Measurements from ENCODE around the gene MEAK7.

The MEAK7 gene, protein sequence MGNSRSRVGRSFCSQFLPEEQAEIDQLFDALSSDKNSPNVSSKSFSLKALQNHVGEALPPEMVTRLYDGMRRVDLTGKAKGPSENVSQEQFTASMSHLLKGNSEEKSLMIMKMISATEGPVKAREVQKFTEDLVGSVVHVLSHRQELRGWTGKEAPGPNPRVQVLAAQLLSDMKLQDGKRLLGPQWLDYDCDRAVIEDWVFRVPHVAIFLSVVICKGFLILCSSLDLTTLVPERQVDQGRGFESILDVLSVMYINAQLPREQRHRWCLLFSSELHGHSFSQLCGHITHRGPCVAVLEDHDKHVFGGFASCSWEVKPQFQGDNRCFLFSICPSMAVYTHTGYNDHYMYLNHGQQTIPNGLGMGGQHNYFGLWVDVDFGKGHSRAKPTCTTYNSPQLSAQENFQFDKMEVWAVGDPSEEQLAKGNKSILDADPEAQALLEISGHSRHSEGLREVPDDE

GRCh38 chr16:84504420-84505248 is at the start of gene MEAK7:
Gene MEAK7 (minus strand): TSS chr16:84504659. CDS start chr16:84498086, 6,573 bp downstream.
- DNase-seq: no peak

DNA sequence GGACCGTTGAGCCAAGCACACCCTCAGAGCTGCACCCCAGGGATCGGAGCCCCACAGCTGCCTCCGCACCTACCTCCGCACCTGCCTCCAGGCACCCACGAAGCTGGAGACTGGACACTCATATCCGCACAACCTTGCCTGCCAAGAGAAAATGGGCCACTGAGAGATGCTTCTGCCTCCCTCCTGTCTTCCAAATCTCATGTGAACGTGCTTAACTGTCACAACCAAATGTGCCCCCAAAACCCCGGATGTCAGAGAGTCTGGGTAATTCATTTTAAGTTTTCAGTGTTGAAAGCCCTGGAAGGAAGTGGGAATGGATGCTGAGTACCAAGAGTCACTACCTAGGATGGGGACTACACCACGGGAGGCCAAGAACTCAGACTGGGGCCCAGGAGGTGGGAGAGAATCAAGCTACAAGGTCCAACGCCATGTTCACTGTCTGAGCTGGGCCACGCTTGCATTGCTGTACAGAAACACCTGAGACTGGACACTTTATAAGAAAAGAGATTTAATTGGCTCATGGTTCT is 49.5 kb upstream of the MEAK7 start:
- DNase-seq: no peak

- DNase-seq: no peak
These were observed 47.7 kb upstream of the MEAK7 start for GRCh38 chr16:84552135-84552534.

DNA sequence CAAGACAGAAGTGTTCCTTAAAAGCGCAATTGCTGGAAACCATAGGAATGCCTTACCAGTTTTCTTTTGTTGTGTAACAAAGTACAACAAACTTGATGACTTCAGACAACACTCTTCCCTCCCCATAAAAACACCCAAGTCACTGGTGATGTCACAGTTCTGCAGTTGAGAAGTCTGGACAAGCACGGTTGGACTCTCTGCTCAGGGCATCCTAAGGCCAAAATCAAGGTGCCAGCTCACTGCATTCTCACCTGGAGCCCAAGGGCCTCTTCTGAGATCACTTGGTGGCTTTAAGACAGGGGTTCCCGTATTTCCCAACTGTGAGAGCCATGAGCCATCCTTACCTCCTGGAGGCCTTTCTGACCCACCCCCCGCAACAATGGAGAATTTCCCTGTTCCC is 45.6 kb upstream of the MEAK7 start:
- no peak for DNase-seq

DNA sequence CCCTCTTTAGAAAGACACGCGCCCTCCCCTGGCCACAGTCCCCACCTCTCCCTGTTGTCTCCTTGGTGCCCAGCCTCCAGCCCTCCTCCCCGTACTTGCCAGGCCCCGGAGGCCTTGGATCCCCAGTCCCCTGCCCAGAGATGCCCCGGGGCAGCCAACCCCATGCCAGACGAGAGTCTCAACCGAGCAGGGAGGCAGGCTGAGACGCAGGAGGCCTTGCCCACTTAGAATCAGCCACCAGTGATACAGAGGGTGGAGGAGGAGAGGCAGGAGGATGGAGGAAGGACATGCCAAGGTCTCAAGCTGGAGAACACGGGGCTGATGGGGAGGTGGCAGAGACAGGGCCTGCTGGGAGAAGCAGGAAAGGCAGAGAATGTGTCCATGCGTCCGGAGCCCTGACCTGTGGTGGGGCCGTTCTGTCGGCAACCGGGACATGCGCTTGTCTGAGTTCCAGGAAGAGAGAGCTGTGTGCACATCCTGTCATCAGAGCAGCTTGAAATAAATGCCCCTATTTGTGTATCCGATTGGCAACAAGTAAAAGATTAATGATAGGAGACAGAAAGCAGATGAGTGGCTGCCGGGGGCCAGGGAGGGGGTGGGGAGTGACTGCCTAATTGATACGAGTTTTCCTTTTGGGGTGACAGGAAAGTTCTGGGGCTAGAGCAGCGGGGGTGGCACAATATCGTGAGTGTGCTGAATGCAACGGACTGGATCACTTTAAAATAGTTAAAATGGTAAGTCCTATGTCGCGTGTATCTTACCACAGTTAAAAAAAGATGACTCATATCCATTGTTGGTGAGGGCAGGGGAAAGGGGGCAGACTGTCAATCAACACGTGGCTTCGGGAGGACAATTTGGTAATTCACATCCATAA is 44.7 kb upstream of the MEAK7 start:
- DNase-seq: no peak

DNA sequence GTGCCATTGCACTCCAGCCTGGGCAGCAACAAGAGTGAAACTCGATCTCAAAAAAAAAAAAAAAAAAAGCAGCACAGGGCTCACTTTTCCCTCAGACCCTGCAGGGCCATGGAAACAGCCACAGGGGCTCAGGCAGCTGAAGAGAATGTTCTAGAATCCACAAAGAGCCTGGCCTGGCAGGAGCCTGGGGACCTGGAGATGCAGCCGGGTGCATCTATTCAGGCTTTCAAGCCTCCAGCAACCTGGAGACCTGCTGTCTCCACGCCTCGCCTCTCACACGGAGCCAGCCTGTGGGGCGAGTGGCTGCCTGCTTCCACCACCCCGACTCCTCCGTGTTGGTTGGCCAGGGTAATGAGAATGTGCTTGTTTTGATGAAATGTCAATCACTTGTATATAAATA is 44.0 kb upstream of the MEAK7 start:
- no peak for DNase-seq

- no peak for DNase-seq
These were observed 43.1 kb upstream of the MEAK7 start for GRCh38 chr16:84547546-84548061.

DNA sequence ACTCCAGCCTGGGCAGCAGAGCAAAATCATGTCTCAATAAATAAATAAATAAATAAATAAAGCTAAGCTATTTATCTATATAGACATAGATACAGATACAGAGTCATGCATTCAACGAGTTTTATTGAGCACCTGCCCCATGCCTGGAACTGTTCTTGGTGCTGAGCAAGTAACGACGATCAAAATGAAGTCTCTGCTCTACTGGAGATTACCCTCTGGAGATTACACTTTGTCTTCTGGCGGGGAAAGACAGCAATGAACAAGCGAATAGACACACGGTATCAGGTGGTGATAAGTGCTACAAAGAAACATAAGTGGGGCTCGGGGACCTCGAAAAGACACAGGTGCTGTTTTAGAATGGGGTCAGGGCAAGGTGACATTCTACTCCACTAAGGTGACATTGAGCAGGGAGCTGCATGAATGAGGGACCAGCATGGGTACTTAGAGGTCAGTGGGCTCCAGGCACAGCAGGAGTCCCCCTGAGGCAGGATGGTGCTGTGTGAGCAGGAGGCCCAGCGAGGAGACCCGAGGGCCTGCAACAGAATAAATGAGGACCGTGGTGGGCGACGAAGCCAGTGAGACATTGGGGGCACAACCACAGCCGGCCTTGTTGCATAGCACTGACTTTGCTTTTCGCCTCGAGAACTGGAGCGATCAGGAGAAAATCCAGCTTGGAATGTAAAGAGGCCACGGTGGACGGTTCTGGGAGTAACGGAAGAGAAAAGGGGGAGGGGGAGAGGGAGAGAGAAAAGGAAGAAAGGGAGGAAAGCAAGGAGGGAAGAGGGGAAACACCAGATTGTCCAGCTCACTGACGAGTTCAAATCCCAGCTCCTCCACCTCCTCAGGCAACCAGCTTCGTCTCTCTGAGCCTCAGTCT is 42.4 kb upstream of the MEAK7 start:
- DNase-seq: no peak

DNA sequence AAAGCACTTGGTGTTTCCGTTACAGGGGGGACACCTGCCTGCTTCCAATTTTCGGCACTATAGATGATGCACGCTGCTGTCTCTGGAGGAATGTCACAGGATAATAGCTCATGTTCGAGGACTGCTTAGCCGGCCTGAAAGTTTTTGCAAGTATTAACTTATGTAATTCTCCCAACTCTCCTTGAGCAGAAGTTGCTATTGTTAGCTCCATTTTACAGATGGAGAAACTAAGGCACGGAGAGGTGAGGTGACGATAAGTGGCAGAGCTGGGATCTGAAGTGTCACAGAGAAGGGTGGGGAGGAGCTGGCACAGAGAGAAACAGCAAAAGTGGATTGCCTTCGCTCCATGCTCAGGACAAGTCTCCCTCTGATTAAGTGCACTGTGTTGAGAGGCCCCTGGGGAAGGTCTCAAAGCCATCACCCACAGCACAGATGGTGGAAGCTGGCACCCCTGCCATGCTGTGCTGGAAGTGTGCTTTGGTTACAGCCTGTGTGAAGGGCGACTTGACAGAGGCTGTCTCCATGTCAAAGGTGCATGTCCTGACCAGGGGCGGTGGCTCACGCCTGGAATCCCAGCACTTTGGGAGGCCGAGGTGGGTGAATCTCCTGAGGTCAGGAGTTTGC is 40.8 kb upstream of the MEAK7 start:
- no peak for DNase-seq

GRCh38 chr16:84544031-84544773 is 39.7 kb upstream of the MEAK7 start:
- peak; percentile 71 for DNase-seq

DNA sequence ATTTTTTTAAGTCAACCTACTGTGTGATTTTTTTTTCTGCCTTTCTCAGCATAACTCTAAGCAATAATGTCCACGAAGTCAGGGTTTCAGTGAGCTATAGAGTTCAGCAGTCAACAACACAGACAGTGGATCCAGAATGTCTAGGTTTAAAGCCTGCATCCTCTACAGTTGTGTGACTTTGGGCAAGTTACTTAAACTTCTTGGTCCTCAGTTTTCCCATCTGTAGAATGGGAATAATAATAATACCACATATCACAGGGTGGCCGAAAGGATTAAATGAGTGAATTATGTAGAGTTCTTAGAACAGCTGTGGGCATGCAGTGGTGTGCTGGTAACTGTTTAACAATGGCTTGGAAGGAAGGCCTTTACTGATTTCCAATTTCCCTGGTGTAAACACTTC is 38.8 kb upstream of the MEAK7 start:
- no peak for DNase-seq

- no peak for DNase-seq
These were observed 37.7 kb upstream of the MEAK7 start for GRCh38 chr16:84541999-84542817.

- DNase-seq: no peak
These were observed 35.7 kb upstream of the MEAK7 start for GRCh38 chr16:84540194-84540593.

DNA sequence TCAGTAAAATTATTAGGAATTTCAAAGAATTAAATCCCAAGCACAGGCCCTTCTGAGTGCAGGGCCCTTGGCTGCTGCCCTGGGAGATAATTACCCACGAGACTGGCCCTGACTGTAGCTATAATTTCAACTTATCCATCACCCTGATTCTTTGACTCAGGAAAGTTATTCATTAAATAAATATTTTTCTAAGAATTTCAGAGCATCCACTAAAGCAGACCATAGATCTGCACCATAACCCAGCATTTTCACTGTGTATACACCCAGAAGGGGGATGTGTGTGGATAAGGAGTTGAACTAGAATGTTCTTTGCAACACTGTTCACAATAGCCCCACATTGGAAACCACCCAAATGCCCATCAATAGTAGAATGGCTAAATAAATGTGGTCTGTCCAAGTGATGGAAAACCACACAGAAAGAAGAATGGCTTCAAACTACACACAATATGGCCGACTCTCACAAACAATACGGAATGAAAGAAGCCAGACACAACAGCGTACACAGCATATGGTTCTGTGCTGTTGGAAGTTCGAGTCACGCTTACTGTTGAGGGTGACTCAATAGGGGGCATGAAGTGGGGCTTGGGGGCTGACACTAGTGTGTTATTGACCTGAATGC is 33.9 kb upstream of the MEAK7 start:
- DNase-seq: no peak

DNA sequence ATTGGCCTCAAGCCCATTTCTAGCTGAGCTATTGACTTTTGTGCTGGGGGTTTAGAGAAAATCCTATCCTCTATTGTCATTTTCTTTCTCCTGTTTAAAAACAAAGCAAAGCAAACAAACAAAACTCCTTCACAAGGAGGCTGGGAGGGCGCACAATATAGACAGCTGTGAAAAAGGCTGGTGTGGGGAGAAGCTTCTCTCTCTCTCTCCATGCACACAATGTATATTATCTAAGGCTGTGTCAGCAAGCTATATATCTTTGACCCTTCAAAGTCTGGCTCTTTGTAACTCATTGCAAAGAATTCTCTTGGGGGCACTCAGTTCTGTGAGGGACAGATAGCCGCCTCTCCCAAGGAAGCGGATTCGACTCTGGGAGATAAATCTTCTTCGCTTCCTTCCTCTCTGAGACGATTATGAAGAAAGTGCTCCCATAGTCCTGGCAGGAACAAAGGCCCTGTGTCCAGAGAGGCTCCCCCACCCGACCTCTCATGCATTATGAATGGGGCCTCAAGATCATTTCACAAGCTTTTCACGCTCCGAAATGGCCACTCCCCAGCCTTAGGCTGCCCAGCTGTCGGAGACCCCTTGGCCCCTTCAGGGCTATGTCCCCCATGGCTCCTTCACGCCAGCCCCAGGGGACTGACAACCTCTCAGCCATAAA is 33.2 kb upstream of the MEAK7 start:
- DNase-seq: no peak

DNA sequence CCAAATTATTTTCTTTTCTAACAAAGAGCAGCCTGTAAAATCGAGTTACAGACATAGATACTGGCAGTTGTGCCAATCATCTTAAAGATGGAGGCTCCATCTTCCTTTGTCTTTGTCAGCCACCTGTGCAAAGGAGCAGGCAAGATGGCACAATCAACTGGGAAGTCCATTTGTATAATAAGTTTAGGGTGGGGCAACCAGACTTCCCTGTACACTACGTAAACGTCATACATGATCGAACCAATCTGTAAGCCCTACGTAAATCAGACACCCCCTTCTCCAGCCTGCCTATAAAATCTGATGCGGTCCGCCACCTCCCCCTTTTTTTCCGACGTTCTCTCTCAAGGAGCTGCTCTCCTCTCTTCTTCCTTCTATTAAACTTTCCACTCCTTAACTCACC is 31.4 kb upstream of the MEAK7 start:
- no peak for DNase-seq

DNA sequence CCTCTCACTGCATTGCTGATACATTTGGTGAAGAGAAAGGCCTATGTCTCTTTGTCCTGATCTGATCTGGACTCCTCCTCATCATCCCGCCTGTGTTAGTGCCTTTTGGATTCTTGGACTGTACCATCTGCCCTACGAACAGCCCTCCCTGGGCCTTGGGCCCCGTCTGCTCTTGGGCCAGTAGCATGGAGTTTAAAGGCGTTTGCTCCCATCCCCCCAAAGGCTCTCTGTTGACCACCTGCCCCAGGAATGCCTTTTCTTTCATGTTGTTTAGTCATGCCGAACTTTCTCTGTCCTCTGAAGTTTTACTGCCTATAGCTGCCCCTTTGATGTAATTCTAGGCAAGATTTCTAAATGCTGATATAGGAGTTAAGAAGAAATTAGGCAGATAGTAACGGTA is 30.9 kb upstream of the MEAK7 start:
- no peak for DNase-seq

GRCh38 chr16:84534815-84535214 is 30.4 kb upstream of the MEAK7 start:
- DNase-seq: no peak
